H9 (cell line): Measurements from ENCODE around the gene RFT1. TPM values are rescaled to one million over a fixed set of nuclear protein-coding genes. Genes with fewer than 3 reads are reported as not detected.

Experiments
- DNase-seq: peaks from one replicate; pipeline ENCODE4 v3.0.0-alpha.2; 2017
- H2AFZ ChIP-seq: one replicate; pipeline ENCODE4 v1.6.1; 2013; ENCODE audit warnings: mild to moderate bottlenecking, low read length, control low read depth, moderate library complexity
- H2AK5ac ChIP-seq: 2 replicates; pipeline ENCODE4 v1.6.1; 2013; ENCODE audit warnings: low read length, control low read depth, mixed read lengths; ENCODE audit not compliant: insufficient read length
- H2BK120ac ChIP-seq: one replicate; pipeline ENCODE4 v1.6.1; 2013; ENCODE audit warnings: low read depth, mild to moderate bottlenecking, low read length, control low read depth, inconsistent platforms; ENCODE audit not compliant: poor library complexity, severe bottlenecking
- H2BK12ac ChIP-seq: 2 replicates; pipeline ENCODE4 v1.6.1; 2013; ENCODE audit warnings: low read length, control low read depth, mixed read lengths, low read depth; ENCODE audit not compliant: insufficient read length
- H2BK15ac ChIP-seq: 2 replicates; pipeline ENCODE4 v1.6.1; 2013; ENCODE audit warnings: low read depth, low read length, control low read depth
- H2BK20ac ChIP-seq: one replicate; pipeline ENCODE4 v1.6.1; 2013; ENCODE audit warnings: low read depth, mild to moderate bottlenecking, low read length, control low read depth, inconsistent platforms; ENCODE audit not compliant: poor library complexity, severe bottlenecking
- H2BK5ac ChIP-seq: 2 replicates; pipeline ENCODE4 v1.6.1; 2013; ENCODE audit warnings: low read length, control low read depth, mixed read lengths; ENCODE audit not compliant: insufficient read length
- H3K14ac ChIP-seq: 2 replicates; pipeline ENCODE4 v1.6.1; 2013; ENCODE audit warnings: low read length, control low read depth; ENCODE audit not compliant: insufficient read depth
- H3K18ac ChIP-seq: 2 replicates; pipeline ENCODE4 v1.6.1; 2013; ENCODE audit warnings: low read depth, mild to moderate bottlenecking, mixed read lengths, low read length, control low read depth; ENCODE audit not compliant: insufficient read length
- H3K23ac ChIP-seq: 2 replicates; pipeline ENCODE4 v1.6.1; 2013; ENCODE audit warnings: low read length, control low read depth, mixed read lengths, low read depth; ENCODE audit not compliant: insufficient read length
- H3K23me2 ChIP-seq: 2 replicates; pipeline ENCODE4 v1.6.1; 2013; ENCODE audit warnings: low read depth, mild to moderate bottlenecking, mixed read lengths, low read length, control low read depth; ENCODE audit not compliant: insufficient read length, poor library complexity, severe bottlenecking
- H3K27ac ChIP-seq: 2 replicates; pipeline ENCODE4 v1.5.1; 2013; ENCODE audit warnings: low read length, control low read depth, mixed read lengths, low read depth; ENCODE audit not compliant: insufficient read length
- H3K27me3 ChIP-seq: 2 replicates; pipeline ENCODE4 v1.6.1; 2013; ENCODE audit warnings: low read length, control low read depth, inconsistent platforms; ENCODE audit not compliant: insufficient read depth
- H3K4ac ChIP-seq: 2 replicates; pipeline ENCODE4 v1.6.1; 2013; ENCODE audit warnings: low read depth, mild to moderate bottlenecking, control low read depth, inconsistent platforms, low read length, moderate library complexity
- H3K4me1 ChIP-seq: 2 replicates; pipeline ENCODE4 v1.6.1; 2013; ENCODE audit warnings: low read length, control low read depth, inconsistent platforms; ENCODE audit not compliant: insufficient read depth
- H3K4me2 ChIP-seq: 2 replicates; pipeline ENCODE4 v1.6.1; 2013; ENCODE audit warnings: low read length, control low read depth, mixed read lengths; ENCODE audit not compliant: insufficient read length, insufficient read depth
- H3K56ac ChIP-seq: 2 replicates; pipeline ENCODE4 v1.6.1; 2013; ENCODE audit warnings: low read depth, mild to moderate bottlenecking, mixed read lengths, low read length, control low read depth; ENCODE audit not compliant: insufficient read length
- H3K79me1 ChIP-seq: 2 replicates; pipeline ENCODE4 v1.6.1; 2013; ENCODE audit warnings: low read depth, mild to moderate bottlenecking, moderate library complexity, low read length, control low read depth, inconsistent platforms; ENCODE audit not compliant: insufficient read depth, poor library complexity, severe bottlenecking
- H3K79me2 ChIP-seq: 2 replicates; pipeline ENCODE4 v1.6.1; 2013; ENCODE audit warnings: low read length, control low read depth, inconsistent platforms; ENCODE audit not compliant: insufficient read depth
- H3K9ac ChIP-seq: 2 replicates; pipeline ENCODE4 v1.6.1; 2013; ENCODE audit warnings: low read length, control low read depth, mixed read lengths; ENCODE audit not compliant: insufficient read length; ENCODE audit errors: extremely low read depth
- H3K9me3 ChIP-seq: one replicate; pipeline ENCODE4 v1.6.1; 2013; ENCODE audit warnings: low read depth, low read length, inconsistent platforms; ENCODE audit not compliant: control insufficient read depth
- H3T11ph ChIP-seq: one replicate; pipeline ENCODE4 v1.6.1; 2013; ENCODE audit warnings: mild to moderate bottlenecking, low read length, control low read depth, inconsistent platforms
- H4K20me1 ChIP-seq: one replicate; pipeline ENCODE4 v1.6.1; 2013; ENCODE audit not compliant: control insufficient read depth, insufficient read length, insufficient read depth
- H4K5ac ChIP-seq: 2 replicates; pipeline ENCODE4 v1.6.1; 2013; ENCODE audit warnings: low read depth, mild to moderate bottlenecking, mixed read lengths, low read length, control low read depth; ENCODE audit not compliant: insufficient read length
- H4K8ac ChIP-seq: replicated peaks from 2 replicates; pipeline ENCODE4 v1.6.1; 2013; ENCODE audit warnings: low read length, control low read depth, mixed read lengths, low read depth; ENCODE audit not compliant: insufficient read length
- H4K91ac ChIP-seq: 2 replicates; pipeline ENCODE4 v1.6.1; 2013; ENCODE audit warnings: low read depth, mild to moderate bottlenecking, moderate library complexity, mixed read lengths, low read length, control low read depth; ENCODE audit not compliant: insufficient read length
- H3K27ac Mint-ChIP-seq, 3 experiments: 2 replicates in 2 of 3; 3 replicates in 1 of 3; pipeline ENCODE4 v1.8.0; 2020 to 2021; ENCODE audit warnings: mixed read lengths in 3 of 3, mild to moderate bottlenecking in 1 of 3, moderate library complexity in 1 of 3
- H3K27me3 Mint-ChIP-seq: 2 replicates; pipeline ENCODE4 v1.8.0; 2021; ENCODE audit warnings: low read depth, mild to moderate bottlenecking, moderate library complexity, mixed read lengths
- H3K36me3 Mint-ChIP-seq, 3 experiments: 2 replicates in 2 of 3; 3 replicates in 1 of 3; pipeline ENCODE4 v1.8.0; 2020 to 2021; ENCODE audit warnings: low read depth in 3 of 3, mixed read lengths in 3 of 3; ENCODE audit not compliant: insufficient read depth in 1 of 3
- H3K4me1 Mint-ChIP-seq, 2 experiments: 2 replicates each; pipeline ENCODE4 v1.8.0; 2020; ENCODE audit warnings: mixed read lengths in 2 of 2
- H3K4me3 Mint-ChIP-seq, 2 experiments: 2 replicates in 1 of 2; 3 replicates in 1 of 2; pipeline ENCODE4 v1.8.0; 2020 to 2021; ENCODE audit warnings: mild to moderate bottlenecking in 2 of 2, mixed read lengths in 2 of 2, moderate library complexity in 1 of 2
- H3K9me3 Mint-ChIP-seq, 2 experiments: 2 replicates in 1 of 2; 3 replicates in 1 of 2; pipeline ENCODE4 v1.8.0; 2020; ENCODE audit warnings: mild to moderate bottlenecking in 2 of 2, mixed read lengths in 2 of 2, moderate library complexity in 1 of 2
- WGBS: extraction: QIAGEN DNeasy Blood & Tissue Kit; methylation state at CpG from one replicate; pipeline ENCODE4 v1.1.7; 2013; ENCODE audit warnings: missing lambda C conversion rate, low lambda C conversion rate, mixed read lengths; ENCODE audit not compliant: insufficient read length; ENCODE audit errors: extremely low coverage; 5-methylcytosine and 5-hydroxymethylcytosine counted together
- total RNA-seq: library from RNA; stranded (reverse); gene quantifications from 2 replicates; pipeline ENCODE4 v1.2.1, GENCODE V29; 2021
- TF ChIP-seq, protein P1 (sequence below): fragments of 200-600 bp; sonication (generic); conservative IDR thresholded peaks from 3 replicates; pipeline ENCODE4 v1.8.0; 2021; ENCODE audit warnings: antibody characterized with exemption, mild to moderate bottlenecking

Gene RFT1
- total RNA-seq, 1 experiment from 2014 or later, result 24.1 TPM

DNA sequence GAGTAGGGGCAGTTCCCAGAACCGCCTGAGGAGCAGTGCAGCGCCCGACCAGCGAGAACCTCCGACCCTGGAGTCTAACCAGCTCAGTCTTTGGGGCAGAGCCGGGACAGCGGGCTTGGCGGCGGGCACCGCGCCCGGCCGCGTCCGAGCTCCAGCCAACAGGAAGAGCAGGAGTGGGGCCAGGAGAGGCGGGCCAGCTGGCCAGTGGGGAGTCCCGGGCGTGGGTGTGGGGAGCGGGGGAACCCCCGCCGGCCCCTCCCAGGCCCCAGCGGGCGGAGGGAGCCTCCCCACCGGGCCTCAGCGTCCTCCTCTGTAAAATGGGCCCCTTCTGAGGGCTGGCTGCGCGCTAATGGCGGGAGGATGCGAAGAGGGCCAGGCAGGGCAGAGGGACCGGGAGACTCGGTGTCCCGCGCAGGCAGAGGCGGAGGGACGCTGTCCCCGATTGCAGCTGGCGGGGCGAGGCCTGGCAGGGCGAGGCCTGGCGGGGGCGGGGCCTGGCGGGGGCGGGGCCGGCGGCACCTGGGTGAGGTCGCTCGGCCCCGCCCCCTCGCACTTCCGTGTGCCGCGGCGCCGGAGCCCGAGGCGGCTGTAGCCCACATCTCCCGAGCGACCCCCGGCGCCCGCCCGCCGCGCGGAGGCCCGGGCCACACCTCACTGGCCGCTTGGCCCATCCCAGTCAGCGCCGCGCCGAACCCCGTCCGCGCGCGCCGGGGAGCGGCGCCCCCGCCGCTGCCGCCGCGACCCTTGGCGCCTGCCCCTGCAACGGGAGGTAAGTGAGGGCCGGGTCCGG, 30.6 kb upstream of the RFT1 start, which contains the start of gene PRKCD:
Gene PRKCD (plus strand): TSS at position 550 of the 790 bp plus-strand sequence. CDS start 17,214 bp downstream, outside the sequence.
- Mint-ChIP-seq H3K9me3 (no peaks in the 10 kb centered on the region), H3K27me3 (peaks cover 12% of the 10 kb centered on the region), H3K4me1 (peaks cover 38 to 48% of the 10 kb centered on the region in 2 experiments), H3K27ac (0 out of 7 replicates have a peak within 1 kb of the TSS, but pooled peaks of 1 of the 3 experiments have one; percentile 84), H3K36me3 (no peaks in the 10 kb centered on the region), H3K4me3 (peak within 1 kb of the TSS; percentile 91 to 96)
- Histone ChIP-seq H3K4ac (no peak within 1 kb of the TSS), H2BK20ac (no peak within 1 kb of the TSS), H3K9me3 (no peaks in the 10 kb centered on the region), H3K14ac (0 out of 2 replicates have a peak within 1 kb of the TSS, but pooled peaks have one; percentile 10), H3K56ac (no peak within 1 kb of the TSS), H4K91ac (no peak within 1 kb of the TSS), H3K4me1 (peaks cover 12% of the 10 kb centered on the region; the same call in 1 of the 2 replicates), H4K20me1 (peaks cover 2% of the 10 kb centered on the region), H3K27me3 (no peaks in the 10 kb centered on the region; the same call in 1 of the 2 replicates), H3K9ac (peak within 1 kb of the TSS; percentile 32), H2BK120ac (no peak within 1 kb of the TSS), H3K79me2 (no peaks in the 10 kb centered on the region), H3T11ph (no peak within 1 kb of the TSS), H2AFZ (no peak within 1 kb of the TSS), H4K5ac (no peak within 1 kb of the TSS), H3K4me2 (peak within 1 kb of the TSS; percentile 61), H3K79me1 (no peaks in the 10 kb centered on the region), H2BK12ac (no peak within 1 kb of the TSS), H2BK15ac (no peak within 1 kb of the TSS), H2AK5ac (no peak within 1 kb of the TSS), H3K18ac (no peak within 1 kb of the TSS), H3K23ac (no peak within 1 kb of the TSS), H2BK5ac (no peak within 1 kb of the TSS), H3K23me2 (peaks cover 4% of the 10 kb centered on the region), H4K8ac (no peak within 1 kb of the TSS), H3K27ac (no peak within 1 kb of the TSS)
- DNase-seq, result peak; percentile 88
- TF ChIP-seq, protein P1, sequence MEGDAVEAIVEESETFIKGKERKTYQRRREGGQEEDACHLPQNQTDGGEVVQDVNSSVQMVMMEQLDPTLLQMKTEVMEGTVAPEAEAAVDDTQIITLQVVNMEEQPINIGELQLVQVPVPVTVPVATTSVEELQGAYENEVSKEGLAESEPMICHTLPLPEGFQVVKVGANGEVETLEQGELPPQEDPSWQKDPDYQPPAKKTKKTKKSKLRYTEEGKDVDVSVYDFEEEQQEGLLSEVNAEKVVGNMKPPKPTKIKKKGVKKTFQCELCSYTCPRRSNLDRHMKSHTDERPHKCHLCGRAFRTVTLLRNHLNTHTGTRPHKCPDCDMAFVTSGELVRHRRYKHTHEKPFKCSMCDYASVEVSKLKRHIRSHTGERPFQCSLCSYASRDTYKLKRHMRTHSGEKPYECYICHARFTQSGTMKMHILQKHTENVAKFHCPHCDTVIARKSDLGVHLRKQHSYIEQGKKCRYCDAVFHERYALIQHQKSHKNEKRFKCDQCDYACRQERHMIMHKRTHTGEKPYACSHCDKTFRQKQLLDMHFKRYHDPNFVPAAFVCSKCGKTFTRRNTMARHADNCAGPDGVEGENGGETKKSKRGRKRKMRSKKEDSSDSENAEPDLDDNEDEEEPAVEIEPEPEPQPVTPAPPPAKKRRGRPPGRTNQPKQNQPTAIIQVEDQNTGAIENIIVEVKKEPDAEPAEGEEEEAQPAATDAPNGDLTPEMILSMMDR, result peak; percentile 62
- no CpG with 5 or more reads among the region's 88 CpGs for WGBS
